Measurements from ENCODE around the gene PEX14.

GRCh38 chr1:10635992-10636391 is 161.2 kb downstream of the PEX14 start:
- TF ChIP-seq, protein P1, sequence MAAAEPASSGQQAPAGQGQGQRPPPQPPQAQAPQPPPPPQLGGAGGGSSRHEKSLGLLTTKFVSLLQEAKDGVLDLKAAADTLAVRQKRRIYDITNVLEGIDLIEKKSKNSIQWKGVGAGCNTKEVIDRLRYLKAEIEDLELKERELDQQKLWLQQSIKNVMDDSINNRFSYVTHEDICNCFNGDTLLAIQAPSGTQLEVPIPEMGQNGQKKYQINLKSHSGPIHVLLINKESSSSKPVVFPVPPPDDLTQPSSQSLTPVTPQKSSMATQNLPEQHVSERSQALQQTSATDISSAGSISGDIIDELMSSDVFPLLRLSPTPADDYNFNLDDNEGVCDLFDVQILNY (CRISPR knock-in tag; IDR thresholded peaks at IDR 0.05), result no peak
- TF ChIP-seq CTCF (IDR thresholded peaks at IDR 0.05), result no peak
- TF ChIP-seq MAX (CRISPR knock-in tag; IDR thresholded peaks at IDR 0.05), result no peak
- TF ChIP-seq, protein P2, sequence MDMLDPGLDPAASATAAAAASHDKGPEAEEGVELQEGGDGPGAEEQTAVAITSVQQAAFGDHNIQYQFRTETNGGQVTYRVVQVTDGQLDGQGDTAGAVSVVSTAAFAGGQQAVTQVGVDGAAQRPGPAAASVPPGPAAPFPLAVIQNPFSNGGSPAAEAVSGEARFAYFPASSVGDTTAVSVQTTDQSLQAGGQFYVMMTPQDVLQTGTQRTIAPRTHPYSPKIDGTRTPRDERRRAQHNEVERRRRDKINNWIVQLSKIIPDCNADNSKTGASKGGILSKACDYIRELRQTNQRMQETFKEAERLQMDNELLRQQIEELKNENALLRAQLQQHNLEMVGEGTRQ (CRISPR knock-in tag; IDR thresholded peaks at IDR 0.05), result no peak
- no peak for TF ChIP-seq ATF2 (CRISPR knock-in tag; IDR thresholded peaks at IDR 0.05; ENCODE audit: borderline replicate concordance, low read depth)
- TF ChIP-seq ZNF317 (CRISPR knock-in tag; IDR thresholded peaks at IDR 0.05; ENCODE audit: borderline replicate concordance, low read depth), result no peak
- no peak for TF ChIP-seq GABPB1 (CRISPR knock-in tag; IDR thresholded peaks at IDR 0.05)
- no peak for TF ChIP-seq ZNF121 (CRISPR knock-in tag; IDR thresholded peaks at IDR 0.05)
- TF ChIP-seq ESRRA (CRISPR knock-in tag; IDR thresholded peaks at IDR 0.05; ENCODE audit: borderline replicate concordance), result no peak
- no peak for TF ChIP-seq TCF7 (CRISPR knock-in tag; IDR thresholded peaks at IDR 0.05; ENCODE audit: low read depth)

All from WTC11 (cell line).